Lung (tissue), 12 donors: ENCODE results near the gene CNTNAP5. TPM values are rescaled to one million over a fixed set of nuclear protein-coding genes. Genes with fewer than 3 reads are reported as not detected.

Experiments
- ATAC-seq: fragments of 200-7000 bp; cut with Tn5 transposase; one replicate; pipeline ENCODE4 v1.9.1; 2020; ENCODE audit warnings: moderate number of reproducible peaks; ENCODE audit not compliant: insufficient read depth, low FRiP score
- DNase-seq, 3 donors: peaks; one replicate each; pipeline ENCODE4 v3.0.0-alpha.2; 2013 to 2017
- H3K27ac ChIP-seq, 2 donors: one replicate each; pipeline ENCODE4 v1.5.1; 2013; ENCODE audit warnings: mild to moderate bottlenecking in 2 of 2, moderate library complexity in 2 of 2, control low read depth in 1 of 2, inconsistent platforms in 1 of 2, low read depth in 1 of 2, low read length in 1 of 2
- H3K27me3 ChIP-seq, 3 donors: one replicate each; pipeline ENCODE4 v1.5.1; 2013; ENCODE audit warnings: low read length in 2 of 3; ENCODE audit not compliant: control insufficient read depth in 3 of 3, insufficient read depth in 3 of 3
- H3K36me3 ChIP-seq, 4 donors: one replicate each; pipeline ENCODE4 v1.5.1; 2013; ENCODE audit warnings: low read length in 4 of 4, mild to moderate bottlenecking in 1 of 4, moderate library complexity in 1 of 4; ENCODE audit not compliant: control insufficient read depth in 4 of 4, insufficient read depth in 4 of 4
- H3K4me1 ChIP-seq, 5 donors: one replicate each; pipeline ENCODE4 v1.5.1; 2013; ENCODE audit warnings: low read length in 5 of 5, mild to moderate bottlenecking in 2 of 5, moderate library complexity in 1 of 5; ENCODE audit not compliant: control insufficient read depth in 5 of 5, insufficient read depth in 5 of 5
- H3K4me3 ChIP-seq: one replicate; pipeline ENCODE4 v1.5.1; 2013; ENCODE audit warnings: mild to moderate bottlenecking, control low read depth, moderate library complexity
- H3K9ac ChIP-seq, 2 donors: one replicate each; pipeline ENCODE4 v1.5.1; 2013; ENCODE audit warnings: low read length in 2 of 2, control low read depth in 1 of 2; ENCODE audit not compliant: insufficient read depth in 1 of 2
- H3K9me3 ChIP-seq, 4 donors: one replicate each; pipeline ENCODE4 v1.5.1; 2013; ENCODE audit warnings: low read length in 3 of 4, mild to moderate bottlenecking in 1 of 4, moderate library complexity in 1 of 4; ENCODE audit not compliant: control insufficient read depth in 4 of 4, insufficient read depth in 3 of 4
- WGBS, 2 donors: extraction: QIAGEN DNeasy Blood & Tissue Kit; methylation state at CpG; one replicate each; pipeline ENCODE4 v1.1.7; 2013; 5-methylcytosine and 5-hydroxymethylcytosine counted together
- polyA plus RNA-seq, 2 donors: library from polyadenylated mRNA; stranded (reverse); fragments of 200-250 nt; gene quantifications; one replicate each; pipeline ENCODE4 v1.2.1, GENCODE V29; 2013
- total RNA-seq, 2 donors: library from RNA; depleted of rRNA in 1 of 2; stranded (reverse); fragments of >200 nt in 1 of 2; gene quantifications; one replicate each; pipeline ENCODE4 v1.2.1, GENCODE V29; 2014 to 2021
- TF ChIP-seq, protein P1 (sequence below): IDR thresholded peaks from 2 replicates; pipeline ENCODE4 v1.5.1; 2012; ENCODE audit warnings: mild to moderate bottlenecking; ENCODE audit errors: control extremely low read depth, extremely low read depth
- donor health status: control.
- donor health status: control.
- donor health status: Bipolar disorder and iron deficiency.
- donor health status: healthy.
- donor health status: DM: yes; HTN: yes; CAD: no.

CNTNAP5 gene
- total and polyA plus RNA-seq, 4 donors: 0.03 to 0.06 TPM; not detected in 2

DNA sequence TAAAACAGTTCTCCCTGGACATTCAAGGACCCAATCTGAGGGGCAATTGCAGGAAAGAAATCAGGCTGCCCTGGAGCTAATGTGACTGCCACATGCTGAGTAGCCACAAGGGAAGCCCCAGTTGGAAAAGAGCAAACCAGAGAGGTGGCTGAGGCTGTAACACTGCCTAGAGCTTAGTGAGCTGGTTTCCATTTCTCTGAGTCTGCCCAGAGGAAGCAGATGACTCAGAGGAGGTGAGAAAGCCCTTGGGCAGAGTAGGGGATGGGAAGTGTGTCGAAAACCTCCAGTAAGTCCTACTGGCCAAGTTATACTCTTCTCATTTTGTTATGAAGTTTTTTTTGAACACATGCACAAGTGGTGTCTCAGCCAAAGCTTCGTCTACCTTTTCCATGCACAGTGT is 753.0 kb downstream of the CNTNAP5 start:
- no peak for DNase-seq
- ATAC-seq: no peak

DNA sequence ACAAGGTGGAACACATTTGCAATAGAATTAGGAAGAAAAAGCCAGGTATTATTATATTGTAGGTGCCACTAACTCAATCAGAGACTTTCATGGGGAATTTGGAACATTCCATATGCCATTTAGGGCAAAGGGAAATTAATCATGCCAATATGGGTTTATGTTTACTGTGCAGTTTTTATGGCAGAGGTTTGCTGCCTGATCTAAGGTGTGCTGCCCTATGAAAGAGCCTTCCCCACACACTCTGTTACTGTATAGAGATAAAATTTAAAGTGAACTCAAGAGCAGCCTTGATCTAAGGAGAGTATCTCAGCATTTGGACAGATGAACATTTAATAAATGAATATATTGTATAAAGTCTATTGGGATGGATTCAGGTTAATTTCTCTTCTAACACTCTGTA is 771.6 kb downstream of the CNTNAP5 start:
- H3K36me3 ChIP-seq: no peaks in the 10 kb centered on the region
- no peak for ATAC-seq
- no peak overlapping the region for H3K4me3 ChIP-seq
- DNase-seq: no peak
- TF ChIP-seq, protein P1, sequence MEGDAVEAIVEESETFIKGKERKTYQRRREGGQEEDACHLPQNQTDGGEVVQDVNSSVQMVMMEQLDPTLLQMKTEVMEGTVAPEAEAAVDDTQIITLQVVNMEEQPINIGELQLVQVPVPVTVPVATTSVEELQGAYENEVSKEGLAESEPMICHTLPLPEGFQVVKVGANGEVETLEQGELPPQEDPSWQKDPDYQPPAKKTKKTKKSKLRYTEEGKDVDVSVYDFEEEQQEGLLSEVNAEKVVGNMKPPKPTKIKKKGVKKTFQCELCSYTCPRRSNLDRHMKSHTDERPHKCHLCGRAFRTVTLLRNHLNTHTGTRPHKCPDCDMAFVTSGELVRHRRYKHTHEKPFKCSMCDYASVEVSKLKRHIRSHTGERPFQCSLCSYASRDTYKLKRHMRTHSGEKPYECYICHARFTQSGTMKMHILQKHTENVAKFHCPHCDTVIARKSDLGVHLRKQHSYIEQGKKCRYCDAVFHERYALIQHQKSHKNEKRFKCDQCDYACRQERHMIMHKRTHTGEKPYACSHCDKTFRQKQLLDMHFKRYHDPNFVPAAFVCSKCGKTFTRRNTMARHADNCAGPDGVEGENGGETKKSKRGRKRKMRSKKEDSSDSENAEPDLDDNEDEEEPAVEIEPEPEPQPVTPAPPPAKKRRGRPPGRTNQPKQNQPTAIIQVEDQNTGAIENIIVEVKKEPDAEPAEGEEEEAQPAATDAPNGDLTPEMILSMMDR: no peak
- no peaks in the 10 kb centered on the region for H3K9me3 ChIP-seq
- no peaks in the 10 kb centered on the region for H3K4me1 ChIP-seq
- no peaks in the 10 kb centered on the region for H3K27me3 ChIP-seq
- H3K27ac ChIP-seq: no peak overlapping the region
- H3K9ac ChIP-seq: no peak overlapping the region

More for the DNA sequence above, 753.0 kb downstream of the CNTNAP5 start:
- 86 to 93% methylated on average over 2 of the region's 2 CpGs for WGBS, 2 donors
- H3K4me3 ChIP-seq: no peak overlapping the region
- no peaks in the 10 kb centered on the region for H3K9me3 ChIP-seq
- no peaks in the 10 kb centered on the region for H3K4me1 ChIP-seq
- H3K9ac ChIP-seq: no peak overlapping the region
- TF ChIP-seq, protein P1: no peak
- H3K27ac ChIP-seq: no peak overlapping the region
- no peaks in the 10 kb centered on the region for H3K36me3 ChIP-seq
- no peaks in the 10 kb centered on the region for H3K27me3 ChIP-seq

DNA sequence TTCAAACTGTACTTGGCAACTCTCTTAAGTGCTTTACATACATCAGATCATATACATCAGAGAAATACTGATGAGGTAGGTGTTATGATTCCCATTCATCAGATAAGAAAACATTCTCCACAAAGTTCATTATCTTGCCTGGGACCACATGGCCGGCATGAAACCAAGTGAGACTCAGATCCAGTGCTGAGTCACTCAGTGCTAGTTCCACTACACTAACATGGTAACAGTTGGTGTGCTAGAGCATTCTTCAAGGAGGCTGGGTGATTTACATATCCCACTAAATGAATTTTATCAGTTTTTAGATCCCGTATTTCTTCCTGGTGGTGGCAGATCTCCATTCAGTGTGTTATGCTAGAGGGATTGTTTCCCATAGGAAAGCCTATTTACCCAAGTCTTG is 772.0 kb downstream of the CNTNAP5 start:
- Histone ChIP-seq H3K9ac (no peak overlapping the region), H3K4me1 (no peaks in the 10 kb centered on the region), H3K4me3 (no peak overlapping the region), H3K9me3 (no peaks in the 10 kb centered on the region), H3K27ac (no peak overlapping the region), H3K36me3 (no peaks in the 10 kb centered on the region), H3K27me3 (no peaks in the 10 kb centered on the region)
- ATAC-seq: no peak
- 75 to 95% methylated on average over 2 of the region's 2 CpGs for WGBS, 2 donors
- no peak for DNase-seq
- TF ChIP-seq, protein P1: no peak

DNA sequence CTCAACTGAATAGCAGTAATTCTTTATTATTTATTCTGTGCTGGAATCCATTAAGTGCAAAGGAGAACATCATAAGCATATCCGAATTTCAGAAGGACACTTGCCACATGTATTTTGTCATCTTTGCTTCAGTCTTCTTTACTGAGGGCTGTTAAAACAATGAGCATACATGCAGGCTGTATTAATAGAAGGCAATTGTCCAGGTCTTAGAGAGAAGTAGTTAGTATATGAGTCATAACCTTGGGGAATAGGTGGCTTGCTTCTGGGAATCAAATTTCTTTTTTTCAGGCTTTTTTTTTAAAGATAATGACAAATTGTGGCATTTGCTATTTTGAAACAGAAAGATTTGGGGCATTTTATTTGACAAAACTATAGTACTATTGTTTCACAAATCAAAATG is 773.5 kb downstream of the CNTNAP5 start:
- Histone ChIP-seq H3K9ac (no peak overlapping the region), H3K4me1 (no peaks in the 10 kb centered on the region), H3K27me3 (no peaks in the 10 kb centered on the region), H3K4me3 (no peak overlapping the region), H3K9me3 (no peaks in the 10 kb centered on the region), H3K36me3 (no peaks in the 10 kb centered on the region), H3K27ac (no peak overlapping the region)
- ATAC-seq (no peak), DNase-seq (no peak)
- TF ChIP-seq, protein P1: no peak
- 60 to 79% methylated on average over 1 of the region's 1 CpG for WGBS, 2 donors
